Endothelial cell of umbilical vein (primary cell): ENCODE measurements around the gene CCDC184. TPM values are rescaled to one million over a fixed set of nuclear protein-coding genes. Genes with fewer than 3 reads are reported as not detected.

Experiments used
- BruUV-seq: library from RNA; stranded (reverse); fragments of 400-500 nt; replicated peaks from 2 replicates; lab custom pipeline; 2021; lab: Mats Ljungman, UMichigan
- CTCF ChIA-PET: fragments of 300-600, 350-600 bp; sonication (Branson Sonifier 250); formaldehyde crosslinking; loops from one replicate; lab custom pipeline; 2021; ENCODE audit warnings: antibody characterized with exemption, inconsistent platforms; lab: Charles Lee
- POLR2A ChIA-PET: fragments of 300-600, 350-600 bp; sonication (Branson Sonifier 250); formaldehyde crosslinking; loops from one replicate; lab custom pipeline; 2021; ENCODE audit warnings: antibody characterized with exemption, inconsistent platforms; lab: Charles Lee
- DNase-seq: peaks from one replicate; pipeline ENCODE4 v3.0.0-alpha.2; 2011; ENCODE audit warnings: low read depth, low spot score
- FAIRE-seq: peaks from 2 replicates; lab custom pipeline; 2011; peaks lifted over from hg19 to GRCh38; lab: Jason Lieb, UNC
- H2AFZ ChIP-seq: 2 replicates; pipeline ENCODE4 v1.6.0; 2012; ENCODE audit warnings: low read depth, low read length, control low read depth, inconsistent platforms
- H3K27ac ChIP-seq: 2 replicates; pipeline ENCODE4 v1.5.1; 2011; ENCODE audit warnings: low read depth, mild to moderate bottlenecking, control low read depth, low read length, moderate library complexity; ENCODE audit not compliant: insufficient read depth
- H3K27me3 ChIP-seq, 2 experiments: 2 replicates each; pipeline versions ENCODE4 v1.6.0 to v1.6.1; 2011; ENCODE audit warnings: low read length in 2 of 2, mixed read lengths in 1 of 2; ENCODE audit not compliant: control insufficient read depth in 2 of 2, insufficient read depth in 2 of 2
- H3K36me3 ChIP-seq, 2 experiments: 2 replicates in 1 of 2; 3 replicates in 1 of 2; pipeline ENCODE4 v1.5.1; 2011; ENCODE audit warnings: low read length in 2 of 2, mild to moderate bottlenecking in 1 of 2, moderate library complexity in 1 of 2; ENCODE audit not compliant: control insufficient read depth in 2 of 2, insufficient read depth in 2 of 2; ENCODE audit errors: extremely low read depth in 1 of 2
- H3K4me1 ChIP-seq: 3 replicates; pipeline ENCODE4 v1.5.1; 2011; ENCODE audit warnings: mild to moderate bottlenecking, low read length; ENCODE audit not compliant: control insufficient read depth, insufficient read depth; ENCODE audit errors: extremely low read depth
- H3K4me2 ChIP-seq: 2 replicates; pipeline ENCODE4 v1.6.1; 2011; ENCODE audit warnings: low read length, control low read depth, mixed read lengths; ENCODE audit not compliant: insufficient read depth
- H3K4me3 ChIP-seq, 3 experiments: fragments of 200-600 bp in 1 of 3; sonication (generic), shearing (Covaris generic) in 1 of 3; replicated peaks in 1 of 3; 2 replicates each; pipeline ENCODE4 v1.5.1; 2011 to 2016; ENCODE audit warnings: control low read depth in 3 of 3, low read length in 3 of 3, mild to moderate bottlenecking in 2 of 3, inconsistent platforms in 1 of 3, low read depth in 1 of 3, moderate library complexity in 1 of 3; ENCODE audit not compliant: insufficient read depth in 1 of 3
- H3K79me2 ChIP-seq: 2 replicates; pipeline ENCODE4 v1.6.0; 2012; ENCODE audit warnings: low read length, inconsistent platforms; ENCODE audit not compliant: control insufficient read depth, insufficient read depth
- H3K9ac ChIP-seq: replicated peaks from 2 replicates; pipeline ENCODE3; 2011; ENCODE audit warnings: low read length, control low read depth; ENCODE audit not compliant: insufficient read depth; ENCODE audit errors: extremely low read depth
- H3K9me1 ChIP-seq: replicated peaks from 3 replicates; pipeline ENCODE4 v1.6.0; 2011; ENCODE audit warnings: mild to moderate bottlenecking, low read length; ENCODE audit not compliant: control insufficient read depth, insufficient read depth; ENCODE audit errors: extremely low read depth
- H3K9me3 ChIP-seq: replicated peaks from 2 replicates; pipeline ENCODE4 v1.5.1; 2012; ENCODE audit warnings: low read length, inconsistent platforms; ENCODE audit not compliant: control insufficient read depth, insufficient read depth
- H4K20me1 ChIP-seq: replicated peaks from 2 replicates; pipeline ENCODE3; 2011; ENCODE audit warnings: mild to moderate bottlenecking, low read length; ENCODE audit not compliant: control insufficient read depth, insufficient read depth; ENCODE audit errors: extremely low read depth
- EZH2 ChIP-seq: IDR thresholded peaks from 2 replicates; pipeline ENCODE4 v1.6.1; 2012; ENCODE audit warnings: borderline replicate concordance, low read depth, mild to moderate bottlenecking, moderate library complexity, low read length, inconsistent platforms; ENCODE audit not compliant: severe bottlenecking
- FOS ChIP-seq: IDR thresholded peaks from 2 replicates; pipeline ENCODE4 v1.6.1; 2011; ENCODE audit warnings: mild to moderate bottlenecking, low read length, moderate library complexity, borderline replicate concordance; ENCODE audit not compliant: insufficient read depth
- GATA2 ChIP-seq: IDR thresholded peaks from 2 replicates; pipeline ENCODE4 v1.7.0; 2011; ENCODE audit warnings: low read depth, mild to moderate bottlenecking, moderate library complexity, mixed read lengths, low read length; ENCODE audit not compliant: insufficient read length, insufficient read depth
- JUN ChIP-seq: IDR thresholded peaks from 2 replicates; pipeline ENCODE4 v1.6.1; 2011; ENCODE audit warnings: borderline replicate concordance, low read depth; ENCODE audit not compliant: insufficient read length, insufficient read depth
- MYC ChIP-seq: IDR thresholded peaks from one replicate; pipeline ENCODE4 v1.6.1; 2011; ENCODE audit warnings: mild to moderate bottlenecking, low read depth, low read length
- POLR2A ChIP-seq: IDR thresholded peaks from 2 replicates; pipeline ENCODE4 v1.6.1; 2012; ENCODE audit warnings: low read depth, mild to moderate bottlenecking, control low read depth, low read length
- POLR2AphosphoS5 ChIP-seq: IDR thresholded peaks from 2 replicates; pipeline ENCODE4 v1.6.1; 2012; ENCODE audit warnings: low read depth, mild to moderate bottlenecking, control low read depth, low read length, moderate library complexity; ENCODE audit not compliant: insufficient read depth
- dilution Hi-C: fragments of 300-500 bp; cut with MboI; formaldehyde crosslinking; loops from one replicate; pipeline ENCODE4 v1.15.0; 2019; ENCODE audit warnings: low sequenced_read_pairs; ENCODE audit not compliant: extremely low pct_ligation_motif_present
- intact Hi-C: fragments of 100-400 bp; cut with micrococcal nuclease; formaldehyde crosslinking; loops from one replicate; pipeline ENCODE4 v1.10.0; 2022
- polyA plus RNA-seq, 4 experiments: library from polyadenylated mRNA; depleted of rRNA in 3 of 4; stranded (reverse) in 3 of 4; unstranded in 1 of 4; fragments of >200 nt; gene quantifications; 2 replicates each; pipeline versions ENCODE4 v1.2.1 to v1.2.3, GENCODE V29; 2011 to 2012; ENCODE audit warnings: missing spikeins in 1 of 4
- total RNA-seq: library from RNA; stranded (reverse); gene quantifications from 2 replicates; pipeline ENCODE4 v1.2.3, GENCODE V29; 2021
- TF ChIP-seq, protein P1 (sequence below), 2 donors: IDR thresholded peaks; 1 replicate in 1 of 2; 2 replicates in 1 of 2; pipeline ENCODE4 v1.5.1; 2011; ENCODE audit warnings: low read length in 2 of 2, mild to moderate bottlenecking in 2 of 2, moderate library complexity in 2 of 2, control low read depth in 1 of 2, inconsistent platforms in 1 of 2, low read depth in 1 of 2; ENCODE audit not compliant: insufficient read depth in 1 of 2; ENCODE audit errors: extremely low read depth in 1 of 2
- TF ChIP-seq, protein P2 (sequence below): IDR thresholded peaks from 2 replicates; pipeline ENCODE4 v1.6.1; 2011; ENCODE audit not compliant: insufficient read depth, insufficient read length

Gene CCDC184
- total and polyA plus RNA-seq, 2 donors (not counting 3 experiments of a cell fraction or from before 2014, with no cell fraction given) = 0.18 to 0.39 TPM

DNA sequence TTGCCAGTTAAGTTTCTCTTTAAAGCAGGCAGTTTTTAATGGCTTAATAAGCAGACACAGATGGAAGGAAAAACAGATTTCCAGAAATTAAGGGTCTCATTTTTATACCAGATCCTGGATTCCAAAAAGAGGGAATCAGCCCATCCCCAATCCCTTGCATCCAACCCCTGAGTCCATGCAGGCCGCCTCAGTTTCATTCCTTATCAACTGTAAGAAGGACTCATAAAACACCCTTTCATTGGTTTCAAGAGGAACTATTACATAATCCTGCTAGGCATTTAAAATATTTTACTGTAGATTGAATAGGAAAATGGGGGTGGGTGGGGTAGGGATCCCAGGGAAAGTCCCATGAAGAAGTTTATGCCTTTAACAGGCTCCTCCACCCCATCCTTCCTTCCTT is 9.4 kb downstream of the CCDC184 start:
- BruUV-seq = no TSS peak
- Histone ChIP-seq H3K4me3 (no peak overlapping the region), H3K27ac (no peak overlapping the region), H3K36me3 (no peaks in the 10 kb centered on the region), H3K9me3 (no peaks in the 10 kb centered on the region), H3K4me1 (peaks cover 9% of the 10 kb centered on the region), H3K79me2 (no peaks in the 10 kb centered on the region), H3K9me1 (no peaks in the 10 kb centered on the region), H3K27me3 (peaks cover 5 to 29% of the 10 kb centered on the region in 2 experiments), H4K20me1 (no peaks in the 10 kb centered on the region), H2AFZ (no peak overlapping the region), H3K9ac (no peak overlapping the region), H3K4me2 (no peak overlapping the region)
- intact Hi-C loops = loop anchor here (10.0 kb wide), 1 partner anchor 152 kb away; no protein-coding TSS in a partner anchor
- FAIRE-seq (no peak), DNase-seq (no peak)
- ChIA-PET CTCF (interaction anchor here (1.6 kb wide), 1 partner anchor 425 kb away, joined by 3 read pairs; no protein-coding TSS in a partner anchor), POLR2A (no interaction called here)
- dilution Hi-C loops = no loop called here
- no peak for TF ChIP-seq GATA2
- TF ChIP-seq JUN = no peak
- no peak for TF ChIP-seq POLR2AphosphoS5
- TF ChIP-seq, protein P1, sequence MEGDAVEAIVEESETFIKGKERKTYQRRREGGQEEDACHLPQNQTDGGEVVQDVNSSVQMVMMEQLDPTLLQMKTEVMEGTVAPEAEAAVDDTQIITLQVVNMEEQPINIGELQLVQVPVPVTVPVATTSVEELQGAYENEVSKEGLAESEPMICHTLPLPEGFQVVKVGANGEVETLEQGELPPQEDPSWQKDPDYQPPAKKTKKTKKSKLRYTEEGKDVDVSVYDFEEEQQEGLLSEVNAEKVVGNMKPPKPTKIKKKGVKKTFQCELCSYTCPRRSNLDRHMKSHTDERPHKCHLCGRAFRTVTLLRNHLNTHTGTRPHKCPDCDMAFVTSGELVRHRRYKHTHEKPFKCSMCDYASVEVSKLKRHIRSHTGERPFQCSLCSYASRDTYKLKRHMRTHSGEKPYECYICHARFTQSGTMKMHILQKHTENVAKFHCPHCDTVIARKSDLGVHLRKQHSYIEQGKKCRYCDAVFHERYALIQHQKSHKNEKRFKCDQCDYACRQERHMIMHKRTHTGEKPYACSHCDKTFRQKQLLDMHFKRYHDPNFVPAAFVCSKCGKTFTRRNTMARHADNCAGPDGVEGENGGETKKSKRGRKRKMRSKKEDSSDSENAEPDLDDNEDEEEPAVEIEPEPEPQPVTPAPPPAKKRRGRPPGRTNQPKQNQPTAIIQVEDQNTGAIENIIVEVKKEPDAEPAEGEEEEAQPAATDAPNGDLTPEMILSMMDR (IDR thresholded peaks at IDR 0.05; ENCODE audit: extremely low read depth in 1 of 2, insufficient read depth in 1 of 2, low read depth in 1 of 2, low read length in 2 of 2) = no peak
- no peak for TF ChIP-seq MYC
- TF ChIP-seq, protein P2, sequence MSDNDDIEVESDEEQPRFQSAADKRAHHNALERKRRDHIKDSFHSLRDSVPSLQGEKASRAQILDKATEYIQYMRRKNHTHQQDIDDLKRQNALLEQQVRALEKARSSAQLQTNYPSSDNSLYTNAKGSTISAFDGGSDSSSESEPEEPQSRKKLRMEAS = no peak
- TF ChIP-seq FOS = no peak
- no peak for TF ChIP-seq POLR2A
- no peak for TF ChIP-seq EZH2
